Stimulated activated CD8-positive, alpha-beta memory T cell treated with anti-CD3 and anti-CD28 coated beads, Interleukin-12 subunit alpha, Interleukin-12 subunit beta, amount 100 ng/mL, for 24 hours (primary cell): Measurements from ENCODE around the gene CPAMD8.

ENCODE experiments used
- DNase-seq: peaks from one replicate; pipeline ENCODE4 v3.0.0-alpha.2; 2020; ENCODE audit errors: extremely low read depth

CPAMD8 gene

DNA sequence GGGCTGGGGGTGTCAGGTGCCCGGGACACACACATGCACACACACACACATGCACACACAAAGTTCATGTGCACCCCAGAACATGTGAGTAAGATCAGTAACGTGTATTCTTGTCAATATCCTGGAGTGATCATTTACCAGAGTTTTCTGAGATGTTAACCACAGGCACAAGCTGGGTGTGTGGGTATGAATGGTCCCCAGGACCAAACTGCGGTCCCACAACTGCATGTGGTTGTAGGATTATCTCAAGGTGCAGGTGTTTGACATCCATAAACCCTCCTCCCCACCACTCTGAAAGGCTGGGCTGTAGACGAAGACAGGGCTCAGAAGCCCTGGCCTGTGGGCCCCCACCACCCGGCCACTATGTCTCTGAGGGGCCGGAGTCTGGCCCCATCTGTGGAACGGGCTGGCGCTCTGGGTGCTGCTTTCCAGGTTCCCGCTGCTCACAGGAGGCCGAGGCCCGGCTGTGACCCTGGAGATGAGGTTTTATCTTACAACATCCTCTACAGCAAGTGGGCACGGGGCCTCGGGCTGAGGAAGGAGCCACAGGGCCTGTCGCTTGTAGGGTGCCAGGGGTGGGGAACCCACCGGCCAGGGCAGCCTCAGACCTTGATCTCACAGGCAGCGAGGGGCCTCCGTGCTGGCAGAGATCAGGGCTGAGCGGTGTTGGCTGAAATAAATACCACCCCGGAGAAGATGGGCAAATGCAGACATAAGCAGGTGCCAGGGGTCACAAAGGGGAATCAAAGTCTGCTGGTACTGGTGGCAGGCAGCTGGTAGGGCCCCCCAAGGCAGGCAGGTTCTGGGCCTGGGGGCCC, 133.5 kb downstream of the CPAMD8 start:
- DNase-seq: no peak

DNA sequence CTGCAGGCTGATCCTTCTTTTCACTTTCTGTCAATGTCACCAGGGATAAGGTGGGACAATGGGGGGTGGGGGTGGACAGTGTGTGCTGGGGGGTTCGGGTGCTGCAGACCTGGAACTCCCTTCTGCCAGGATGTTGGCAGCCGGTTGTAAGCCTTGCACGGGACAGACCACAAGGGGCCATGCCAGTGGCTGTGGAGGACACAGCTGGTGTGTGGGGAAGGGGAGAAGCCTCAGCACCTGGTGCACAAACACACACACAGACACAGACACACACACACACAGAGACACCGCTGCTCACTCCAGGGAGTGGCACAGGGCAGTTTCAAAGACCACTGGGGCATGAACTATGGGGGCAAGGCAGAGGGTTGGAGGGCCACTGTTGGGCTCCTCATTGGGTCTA, 134.2 kb downstream of the CPAMD8 start:
- no peak for DNase-seq

DNA sequence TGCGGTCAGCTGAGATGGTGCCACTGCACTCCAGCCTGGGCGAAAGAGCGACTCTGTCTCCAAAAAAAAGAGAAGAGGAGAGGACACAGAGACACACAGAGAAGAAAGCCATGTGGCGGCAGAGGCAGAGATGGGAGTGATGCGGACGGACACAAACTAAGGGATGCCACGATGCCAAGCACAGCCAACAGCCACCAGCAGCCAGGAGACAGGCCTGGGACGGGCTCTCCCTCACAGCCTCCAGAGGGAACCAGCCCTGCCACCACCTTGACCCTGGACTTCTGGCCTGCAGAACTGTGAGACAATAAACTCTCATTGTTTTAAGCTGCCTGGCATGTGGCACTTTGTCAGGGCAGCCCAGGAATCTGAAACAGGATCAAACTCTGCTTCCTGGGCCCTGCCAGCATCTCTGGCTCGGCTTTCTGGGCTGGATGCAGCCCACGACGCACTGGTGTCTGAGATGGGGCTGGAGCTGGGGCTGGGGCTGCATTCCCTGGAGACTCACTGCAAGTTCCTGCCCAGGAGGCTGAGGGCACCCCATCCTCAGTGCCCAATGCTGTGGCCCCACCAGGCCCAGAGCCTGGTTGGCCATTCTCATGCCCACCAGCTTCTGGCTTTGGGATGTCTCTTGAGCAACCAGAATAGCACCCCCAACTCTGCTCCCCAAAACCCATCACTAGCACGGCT, 134.8 kb downstream of the CPAMD8 start:
- DNase-seq: no peak

DNA sequence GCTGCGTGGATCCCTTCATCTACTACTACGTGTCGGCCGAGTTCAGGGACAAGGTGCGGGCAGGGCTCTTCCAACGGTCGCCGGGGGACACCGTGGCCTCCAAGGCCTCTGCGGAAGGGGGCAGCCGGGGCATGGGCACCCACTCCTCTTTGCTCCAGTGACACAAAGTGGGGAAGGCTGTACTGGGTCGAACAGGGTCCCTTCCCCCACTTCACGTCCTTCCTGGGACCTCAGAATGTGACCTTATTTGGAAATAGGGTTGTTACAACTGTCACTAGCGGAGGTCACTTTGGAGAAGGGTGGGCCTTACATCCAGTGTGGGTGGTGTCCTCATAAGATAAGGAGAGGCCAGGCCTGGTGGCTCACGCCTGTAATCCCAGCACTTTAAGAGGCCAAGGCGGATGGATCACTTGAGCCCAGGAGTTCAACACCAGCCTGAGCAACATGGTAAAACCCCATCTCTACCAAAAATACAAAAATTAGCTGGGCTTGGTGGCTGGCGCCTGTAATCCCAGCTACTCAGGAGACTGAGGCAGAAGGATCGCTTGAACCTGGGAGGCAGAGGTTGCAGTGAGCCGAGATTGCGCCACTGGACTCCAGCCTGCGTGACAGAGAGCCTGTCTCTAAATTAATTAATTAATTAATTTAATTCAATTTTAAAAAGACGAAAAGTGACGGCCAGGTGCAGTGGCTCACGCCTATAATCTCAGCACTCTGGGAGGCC, 136.0 kb downstream of the CPAMD8 start:
- DNase-seq: no peak

DNA sequence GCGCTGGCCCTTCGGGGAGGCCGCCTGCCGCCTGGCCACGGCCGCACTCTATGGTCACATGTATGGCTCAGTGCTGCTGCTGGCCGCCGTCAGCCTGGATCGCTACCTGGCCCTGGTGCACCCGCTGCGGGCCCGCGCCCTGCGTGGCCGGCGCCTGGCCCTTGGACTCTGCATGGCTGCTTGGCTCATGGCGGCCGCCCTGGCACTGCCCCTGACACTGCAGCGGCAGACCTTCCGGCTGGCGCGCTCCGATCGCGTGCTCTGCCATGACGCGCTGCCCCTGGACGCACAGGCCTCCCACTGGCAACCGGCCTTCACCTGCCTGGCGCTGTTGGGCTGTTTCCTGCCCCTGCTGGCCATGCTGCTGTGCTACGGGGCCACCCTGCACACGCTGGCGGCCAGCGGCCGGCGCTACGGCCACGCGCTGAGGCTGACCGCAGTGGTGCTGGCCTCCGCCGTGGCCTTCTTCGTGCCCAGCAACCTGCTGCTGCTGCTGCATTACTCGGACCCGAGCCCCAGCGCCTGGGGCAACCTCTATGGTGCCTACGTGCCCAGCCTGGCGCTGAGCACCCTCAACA, 136.6 kb downstream of the CPAMD8 start:
- DNase-seq: no peak

DNA sequence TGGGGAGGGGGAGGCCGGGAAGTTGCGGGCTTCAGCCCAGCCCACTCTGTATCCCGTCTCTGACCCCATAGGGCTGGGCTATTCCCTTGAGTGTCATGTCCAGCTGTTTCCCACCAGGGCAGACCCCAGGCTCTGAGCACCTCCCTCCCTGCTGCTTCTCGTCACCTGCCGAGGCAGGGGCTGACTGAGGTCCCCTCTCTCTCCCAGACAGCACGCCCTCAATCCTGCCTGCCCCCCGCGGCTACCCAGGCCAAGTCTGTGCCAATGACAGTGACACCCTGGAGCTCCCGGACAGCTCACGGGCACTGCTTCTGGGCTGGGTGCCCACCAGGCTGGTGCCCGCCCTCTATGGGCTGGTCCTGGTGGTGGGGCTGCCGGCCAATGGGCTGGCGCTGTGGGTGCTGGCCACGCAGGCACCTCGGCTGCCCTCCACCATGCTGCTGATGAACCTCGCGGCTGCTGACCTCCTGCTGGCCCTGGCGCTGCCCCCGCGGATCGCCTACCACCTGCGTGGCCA, 137.2 kb downstream of the CPAMD8 start:
- DNase-seq: no peak

DNA sequence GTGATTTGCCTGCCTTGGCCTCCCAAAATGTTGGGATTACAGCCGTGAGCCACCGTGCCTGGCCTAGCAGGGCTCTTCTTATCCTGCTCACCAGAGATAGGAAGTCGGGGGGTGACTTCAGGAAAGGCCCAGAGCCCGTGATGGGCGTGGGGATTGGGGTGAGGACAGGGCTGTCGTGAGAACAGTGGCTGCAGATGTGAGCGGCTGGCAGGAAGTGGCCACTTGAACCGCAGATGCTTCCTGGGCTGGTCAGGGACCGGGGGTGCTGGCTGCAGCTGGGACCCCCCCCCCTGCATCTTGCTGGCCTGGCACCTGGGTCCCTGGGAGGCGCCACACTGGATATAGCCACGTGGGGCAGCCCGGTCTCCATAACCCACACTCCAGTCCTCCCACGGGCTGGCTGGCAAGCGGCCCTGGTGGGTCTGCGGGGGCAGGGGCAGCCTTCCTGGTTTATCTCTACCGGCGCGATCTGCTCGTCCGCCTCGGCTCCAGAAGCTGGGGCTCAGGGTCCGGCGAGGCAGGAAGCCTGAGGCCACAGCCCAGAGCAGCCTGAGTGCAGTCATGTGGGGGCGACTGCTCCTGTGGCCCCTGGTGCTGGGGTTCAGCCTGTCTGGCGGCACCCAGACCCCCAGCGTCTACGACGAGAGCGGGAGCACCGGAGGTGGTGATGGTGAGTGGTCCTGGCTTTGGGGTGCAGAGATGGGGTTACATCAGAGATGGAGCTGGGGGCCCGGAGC, 137.8 kb downstream of the CPAMD8 start, which contains the start of gene F2RL3:
Gene F2RL3 (plus strand): TSS at position 371 of the 737 bp plus-strand sequence. CDS start 191 bp downstream, at position 562.
- no peak for DNase-seq

DNA sequence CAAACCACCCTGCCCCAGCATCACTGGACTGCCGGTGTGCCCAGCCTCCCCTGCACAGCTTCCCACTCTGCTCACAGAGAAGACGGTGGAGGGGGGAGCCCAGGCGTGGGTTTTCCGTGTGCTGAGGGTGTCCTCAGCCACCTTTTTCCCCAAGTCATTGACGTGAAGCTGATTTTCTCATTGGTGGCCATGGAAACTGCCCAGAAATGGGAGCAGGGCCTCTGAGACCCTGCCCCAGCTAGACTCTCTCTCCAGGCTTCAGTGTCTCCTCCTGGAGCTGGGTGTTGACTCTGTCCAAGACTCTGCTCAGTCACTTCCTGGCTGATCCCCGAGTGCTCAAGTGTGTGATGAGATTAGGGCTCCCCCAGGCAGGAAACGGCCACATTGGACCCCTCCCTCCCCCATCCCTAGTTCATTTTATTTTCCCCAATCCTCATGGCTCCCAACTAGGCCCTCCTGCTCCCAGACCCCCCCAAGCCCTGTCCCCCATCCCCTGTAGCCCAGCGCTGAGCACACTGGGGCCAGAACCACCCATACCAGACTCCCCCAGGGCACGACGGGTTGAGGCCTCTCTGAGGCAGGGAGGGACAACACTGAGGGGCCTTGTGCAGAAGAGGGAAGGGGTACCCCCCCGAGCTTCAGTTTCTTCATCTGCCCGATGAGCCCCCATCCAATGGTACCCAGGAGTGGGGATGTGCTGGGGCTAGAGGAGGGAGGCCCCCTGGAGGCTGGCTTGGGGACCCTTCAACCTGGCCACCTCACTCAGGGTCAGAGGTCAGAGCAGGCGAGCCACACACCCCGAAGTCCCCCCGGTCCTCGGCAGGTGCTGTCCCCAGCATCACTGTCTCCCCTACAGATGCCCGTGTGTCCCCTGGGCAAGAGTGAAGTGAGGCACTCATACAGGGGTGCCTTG, 139.0 kb downstream of the CPAMD8 start:
- DNase-seq: no peak

DNA sequence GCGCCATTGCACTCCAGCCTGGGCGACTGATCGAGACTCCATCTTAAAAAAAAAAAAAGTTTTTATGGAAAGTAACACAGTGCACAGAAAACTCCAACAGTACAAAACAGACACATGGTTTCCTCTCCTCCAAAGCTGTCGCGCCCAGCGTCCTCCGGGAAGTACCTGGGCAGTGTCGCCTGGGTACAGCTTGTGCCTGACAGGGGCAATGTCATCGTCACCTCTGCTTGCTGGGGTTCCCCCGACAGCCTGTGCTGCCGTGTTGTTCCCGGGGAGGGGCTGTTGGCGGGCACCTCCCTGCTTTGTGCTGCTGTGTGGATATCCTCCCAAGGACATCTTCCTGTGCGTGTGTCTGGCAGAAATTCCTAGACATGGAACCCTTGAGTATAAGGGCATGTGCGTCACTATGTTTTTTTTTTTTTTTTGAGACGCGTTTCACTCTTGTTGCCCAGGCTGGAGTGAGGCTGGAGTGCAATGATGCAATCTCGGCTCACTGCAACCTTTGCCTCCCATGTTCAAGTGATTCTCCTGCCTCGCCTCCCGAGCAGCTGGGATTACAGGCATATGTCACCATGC, 140.2 kb downstream of the CPAMD8 start:
- DNase-seq: no peak

DNA sequence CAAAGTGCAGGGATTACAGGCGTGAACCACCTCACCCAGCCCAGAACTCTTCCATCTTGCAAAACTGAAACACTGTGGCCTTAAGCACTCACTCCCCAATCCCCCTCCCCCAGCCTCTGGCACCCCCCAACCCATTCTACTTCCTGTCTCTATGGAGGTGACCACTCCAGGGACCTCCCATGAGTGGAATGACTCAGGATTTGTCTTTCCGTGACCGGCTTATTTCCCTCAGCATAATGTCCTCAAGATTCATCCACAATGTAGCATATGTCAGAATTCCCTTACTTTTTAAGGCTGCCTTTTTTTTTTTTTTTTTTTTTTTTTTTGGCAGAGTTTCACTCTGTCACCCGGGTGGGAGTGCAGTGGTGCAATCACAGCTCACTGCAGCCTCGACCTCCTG, 141.4 kb downstream of the CPAMD8 start:
- DNase-seq: no peak

DNA sequence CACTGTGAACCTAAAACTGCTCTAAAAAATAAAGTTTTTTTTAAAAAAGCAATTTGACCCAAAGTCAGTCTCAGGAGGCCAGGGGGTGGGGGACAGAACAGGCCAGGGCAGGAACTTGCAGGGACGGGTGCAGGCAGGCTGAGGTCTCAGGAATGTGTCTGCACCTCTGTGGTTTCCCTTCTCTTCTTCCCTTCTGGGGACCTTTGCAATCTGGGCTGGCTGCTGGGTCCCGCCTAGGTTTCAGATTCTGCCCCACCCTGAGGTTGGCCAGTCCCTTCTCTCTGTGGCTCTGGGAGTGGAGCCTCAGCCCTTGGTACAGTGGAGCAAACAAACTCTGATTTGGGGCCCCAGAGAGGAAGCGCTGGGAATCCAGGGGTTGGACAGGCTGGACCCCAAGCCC, 143.1 kb downstream of the CPAMD8 start:
- no peak for DNase-seq

DNA sequence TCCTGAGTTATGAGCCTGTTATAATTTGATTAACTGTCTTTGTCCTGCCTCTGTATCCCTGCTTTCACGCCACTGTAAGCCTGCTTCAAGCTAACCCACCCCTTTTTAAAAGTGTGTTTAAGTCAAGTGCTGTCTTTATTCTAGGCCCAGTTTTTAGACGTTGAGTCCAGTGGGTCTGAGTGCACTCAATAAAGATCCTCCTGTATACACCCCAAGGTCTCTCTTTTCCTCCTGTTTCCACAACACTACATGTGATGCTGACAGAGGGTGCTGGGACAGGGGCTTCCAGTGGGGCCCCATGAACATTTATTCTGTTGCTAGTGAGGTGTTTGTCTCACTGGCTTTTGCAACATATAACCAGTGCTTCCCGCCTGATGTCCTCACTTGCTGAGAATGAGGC, 144.5 kb downstream of the CPAMD8 start:
- no peak for DNase-seq

DNA sequence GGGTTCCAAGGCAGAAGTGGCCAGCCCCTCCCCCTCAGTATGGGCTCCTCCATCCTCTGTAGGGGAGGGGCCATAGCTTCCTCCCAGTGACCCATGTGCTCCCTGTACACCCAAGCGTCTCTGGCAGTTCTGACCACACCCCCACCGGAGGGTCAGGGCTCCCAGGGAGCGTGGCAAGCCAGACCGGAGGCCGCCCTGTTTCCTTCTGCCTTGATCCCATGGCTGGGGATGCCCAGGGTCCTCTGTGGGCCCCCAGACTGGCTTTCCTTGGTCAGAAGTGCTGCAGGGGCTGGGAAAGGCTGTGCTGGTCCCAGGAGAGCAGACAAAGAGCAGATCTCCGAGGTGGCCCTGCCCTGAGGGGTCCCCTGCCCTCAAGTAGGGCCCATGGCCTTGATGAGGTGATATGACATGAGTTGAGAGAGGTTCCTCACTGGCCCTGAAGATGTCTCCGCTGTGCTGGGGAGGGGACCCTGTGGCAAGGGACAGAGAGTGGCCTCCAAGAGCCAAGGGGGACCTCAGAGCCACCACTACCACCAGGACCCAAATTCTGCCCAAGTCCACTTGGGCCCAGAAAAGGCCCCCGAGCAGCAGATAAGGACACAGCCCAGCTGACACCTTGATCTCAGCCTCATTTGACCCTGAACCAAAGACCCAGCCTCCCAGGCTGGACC, 145.6 kb downstream of the CPAMD8 start:
- no peak for DNase-seq

DNA sequence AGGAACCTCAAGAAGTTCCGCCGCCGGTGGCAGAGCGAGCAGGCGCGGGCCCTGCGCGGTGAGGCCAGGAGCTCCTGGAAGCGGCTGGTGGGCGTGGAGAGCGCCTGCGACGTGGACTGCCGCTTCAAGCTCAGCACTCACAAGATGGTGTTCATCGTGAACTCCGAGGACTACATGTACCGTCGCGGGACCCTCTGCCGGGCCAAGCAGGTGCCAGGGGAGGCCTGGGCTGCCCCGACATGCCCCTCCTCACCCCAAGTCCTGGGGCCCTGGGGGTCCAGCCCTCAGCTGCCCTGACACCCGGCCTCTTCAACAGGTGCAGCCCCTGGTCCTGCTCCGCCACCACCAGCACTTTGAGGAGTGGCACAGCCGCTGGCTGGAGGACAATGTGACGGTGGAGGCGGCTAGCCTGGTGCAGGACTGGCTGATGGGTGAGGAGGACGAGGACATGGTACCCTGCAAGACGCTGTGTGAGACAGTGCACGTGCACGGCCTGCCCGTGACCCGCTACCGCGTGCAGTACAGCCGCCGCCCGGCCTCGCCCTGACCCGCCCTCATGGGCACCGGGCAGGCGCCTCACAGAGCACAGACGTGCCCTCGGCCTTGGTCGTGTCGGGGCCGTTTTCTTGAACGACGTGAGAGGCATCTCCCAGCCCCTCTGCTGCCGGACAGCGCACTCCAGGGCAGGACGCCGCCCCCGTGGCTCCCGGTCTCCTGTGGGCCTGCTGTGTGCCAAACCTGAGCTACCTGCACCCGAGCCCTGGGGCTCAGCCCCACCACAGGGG, 148.2 kb downstream of the CPAMD8 start:
- no peak for DNase-seq

DNA sequence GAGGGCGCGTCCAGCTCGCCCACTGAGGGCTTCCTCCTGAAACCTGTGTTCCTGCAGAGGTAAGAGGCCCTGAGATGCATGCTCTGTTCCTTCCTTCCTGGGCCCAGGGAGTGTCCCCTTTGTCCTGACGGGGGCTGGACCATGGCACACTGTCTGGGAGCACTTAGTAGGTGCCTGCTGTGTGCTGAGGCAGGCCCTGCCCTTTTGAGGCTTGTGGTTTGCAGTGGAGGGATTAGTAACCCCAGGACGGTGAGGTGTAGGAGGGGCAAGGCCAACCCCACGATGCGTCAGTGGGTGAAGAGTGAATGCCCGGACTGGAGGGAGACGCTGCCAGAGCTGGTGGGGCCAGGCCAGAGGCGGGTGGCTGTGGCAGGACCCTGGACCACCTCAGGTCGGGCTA, 149.0 kb downstream of the CPAMD8 start:
- no peak for DNase-seq

DNA sequence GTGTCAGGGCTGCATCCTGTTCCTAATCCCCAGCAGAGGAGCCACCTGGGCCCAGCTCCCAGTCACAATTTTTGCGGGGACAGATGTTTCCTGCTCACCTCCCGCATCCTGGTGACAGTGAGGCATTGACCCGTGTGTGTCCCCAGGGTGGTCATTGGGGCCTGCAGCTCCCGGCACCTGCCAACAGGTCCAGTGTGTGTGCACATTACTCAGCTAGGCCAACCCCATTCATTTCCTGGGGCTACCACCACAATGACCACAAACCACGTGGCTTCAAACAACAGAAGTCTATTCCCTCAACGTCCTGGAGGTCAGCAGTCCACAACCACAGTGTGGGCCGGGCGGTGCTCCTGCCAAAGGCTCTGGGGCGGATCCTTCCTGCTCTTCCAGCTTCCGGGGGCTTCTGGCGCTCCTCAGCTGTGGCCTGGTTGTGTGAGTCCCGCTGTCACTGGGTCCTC, 149.7 kb downstream of the CPAMD8 start:
- DNase-seq: no peak

DNA sequence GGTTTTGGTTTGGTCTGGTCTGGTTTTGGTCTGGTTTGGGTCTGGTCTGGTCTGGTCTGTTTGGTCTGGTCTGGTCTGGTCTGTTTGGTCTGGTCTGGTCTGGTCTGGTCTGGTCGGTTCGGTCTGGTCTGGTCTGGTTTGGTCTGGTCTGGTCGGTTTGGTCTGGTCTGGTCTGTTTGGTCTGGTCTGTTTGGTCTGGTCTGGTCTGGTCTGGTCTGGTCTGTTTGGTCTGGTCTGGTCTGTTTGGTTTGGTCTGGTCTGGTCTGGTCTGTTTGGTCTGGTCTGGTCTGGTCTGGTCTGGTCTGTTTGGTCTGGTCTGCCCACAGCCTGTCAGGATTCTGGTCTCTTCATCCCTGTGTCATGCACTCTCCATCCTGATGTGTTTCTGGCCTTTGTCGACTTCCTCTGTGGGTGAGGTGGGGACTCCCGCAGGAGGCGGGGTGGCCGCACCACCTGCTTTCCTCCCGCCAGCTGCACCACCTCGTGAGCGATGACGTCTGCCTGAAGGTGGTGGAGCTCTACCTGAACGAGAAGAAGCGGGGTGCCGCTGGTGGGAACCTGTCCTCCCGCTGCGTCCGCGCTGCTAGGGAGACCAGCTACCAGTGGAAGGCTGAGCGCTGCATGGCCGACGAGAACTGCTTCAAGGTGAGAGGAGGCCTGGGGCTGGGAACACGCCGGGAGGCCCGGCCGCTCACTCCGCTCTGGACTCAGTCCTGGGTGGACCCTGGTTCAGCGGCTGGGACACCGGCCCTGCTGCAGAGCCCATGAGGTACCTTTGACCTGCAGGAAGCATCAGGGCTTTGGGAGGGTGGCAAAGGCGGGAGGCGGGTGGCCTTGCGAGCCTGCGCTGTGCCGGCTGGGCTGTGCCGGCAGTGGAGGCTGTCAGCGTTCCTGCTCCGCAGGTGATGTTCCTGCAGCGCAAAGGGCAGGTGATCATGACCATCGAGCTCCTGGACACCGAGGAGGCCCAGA, 150.7 kb downstream of the CPAMD8 start:
- DNase-seq: no peak
